ENCODE results near the gene EEF1AKMT3.

The EEF1AKMT3 gene

DNA sequence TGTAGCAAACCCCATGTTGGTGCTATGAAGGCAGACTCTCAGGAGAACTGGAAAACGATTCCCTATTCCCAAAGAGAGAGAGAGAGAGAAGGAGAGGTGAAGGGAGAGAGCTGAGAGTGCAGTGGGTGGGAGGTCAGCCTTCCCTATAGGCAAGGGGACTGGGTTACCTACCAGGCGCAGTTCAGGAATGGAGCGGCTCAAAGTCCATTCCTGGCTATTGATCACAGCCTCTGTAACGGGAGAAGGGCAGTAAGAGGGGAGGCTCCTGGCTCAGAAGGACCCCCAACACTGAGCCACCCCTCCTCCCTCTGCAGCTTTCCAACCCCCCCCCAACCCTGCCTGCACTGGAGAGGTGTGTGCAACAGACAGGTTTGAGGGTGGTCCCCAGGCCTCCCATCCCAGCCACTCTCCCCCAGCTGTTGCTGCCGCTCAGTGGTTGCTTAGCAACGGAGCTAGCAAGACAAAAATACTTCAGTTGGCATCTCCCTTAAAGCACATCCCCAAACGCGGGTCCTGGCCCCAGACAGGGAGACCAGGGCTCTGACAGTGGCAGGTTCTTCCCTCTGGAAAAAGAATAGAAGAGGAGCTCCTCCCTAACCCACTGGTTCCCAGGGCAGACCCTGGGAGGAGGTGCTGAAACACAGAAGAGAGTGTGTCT lies 37.1 kb upstream of the EEF1AKMT3 start:
- DNase-seq, result no peak

DNA sequence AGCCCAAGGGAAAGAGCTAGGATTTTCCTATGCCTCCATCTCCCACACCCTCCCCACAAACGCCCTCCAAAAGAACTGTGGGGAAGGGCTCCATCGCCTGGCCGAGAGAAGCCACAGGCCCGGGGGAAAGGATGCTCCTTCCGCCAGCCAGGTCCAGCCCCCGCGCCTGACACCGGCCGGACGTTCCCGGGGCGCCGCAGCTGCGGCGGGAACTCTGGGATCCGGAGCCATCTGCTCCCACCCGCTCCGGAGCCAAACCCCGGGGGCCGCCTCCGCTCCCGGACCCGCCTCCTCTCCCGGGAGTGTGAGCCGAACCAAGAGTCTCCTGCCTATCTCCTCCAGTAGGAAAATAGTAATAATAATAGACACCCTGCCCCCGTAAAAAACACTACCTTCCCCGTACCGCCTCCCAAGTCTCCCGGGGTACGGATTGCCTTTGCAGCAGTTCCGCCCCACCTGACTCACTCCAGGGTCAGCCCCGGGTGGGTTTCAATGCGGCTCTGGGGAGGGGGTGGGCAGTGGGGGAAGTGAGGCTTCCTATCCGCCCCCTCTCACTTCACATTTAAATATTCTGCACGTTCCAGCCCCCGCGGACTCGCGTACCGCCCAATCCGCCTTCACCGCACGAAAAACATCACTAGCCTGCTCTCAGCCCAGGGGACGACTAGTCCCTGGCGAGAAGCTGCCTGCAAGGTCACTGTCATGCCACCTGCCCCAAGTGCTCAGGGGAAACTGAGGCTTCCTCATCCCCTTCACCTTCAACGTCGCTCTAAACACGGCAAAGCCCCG lies 36.3 kb upstream of the EEF1AKMT3 start:
- DNase-seq, result no peak

DNA sequence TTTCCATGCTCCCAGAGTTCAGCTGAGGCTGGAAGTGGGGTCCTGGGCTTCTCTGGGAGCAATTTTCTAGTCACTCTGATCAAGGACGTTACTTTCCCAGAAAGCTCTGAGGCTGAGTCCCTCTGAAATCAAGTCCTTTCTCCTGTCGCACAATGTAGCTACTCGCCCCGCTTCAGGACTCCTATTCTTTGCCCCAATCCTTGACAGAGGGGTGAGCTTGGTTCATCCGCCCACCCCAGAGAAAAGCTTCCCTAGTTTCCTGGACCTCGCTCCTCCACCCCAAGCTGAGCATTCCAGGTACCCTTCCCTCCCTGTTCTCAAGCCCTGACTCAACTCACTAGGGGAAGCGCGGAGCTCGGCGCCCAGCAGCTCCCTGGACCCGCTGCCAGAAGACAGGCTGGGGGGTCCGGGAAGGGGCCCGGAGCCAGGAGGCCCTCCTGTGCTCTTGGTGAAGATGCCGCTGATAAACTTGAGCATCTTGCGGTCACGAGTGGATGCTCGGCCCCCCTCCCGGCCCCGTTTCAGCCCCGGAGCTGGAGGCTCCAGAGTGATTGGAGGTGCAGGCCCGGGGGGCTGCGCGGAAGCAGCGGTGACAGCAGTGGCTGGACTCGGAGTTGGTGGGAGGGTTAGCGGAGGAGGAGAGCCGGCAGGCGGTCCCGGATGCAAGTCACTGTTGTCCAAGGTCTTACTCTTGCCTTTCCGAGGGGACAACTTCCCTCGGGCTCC lies 35.5 kb upstream of the EEF1AKMT3 start:
- DNase-seq, result no peak

DNA sequence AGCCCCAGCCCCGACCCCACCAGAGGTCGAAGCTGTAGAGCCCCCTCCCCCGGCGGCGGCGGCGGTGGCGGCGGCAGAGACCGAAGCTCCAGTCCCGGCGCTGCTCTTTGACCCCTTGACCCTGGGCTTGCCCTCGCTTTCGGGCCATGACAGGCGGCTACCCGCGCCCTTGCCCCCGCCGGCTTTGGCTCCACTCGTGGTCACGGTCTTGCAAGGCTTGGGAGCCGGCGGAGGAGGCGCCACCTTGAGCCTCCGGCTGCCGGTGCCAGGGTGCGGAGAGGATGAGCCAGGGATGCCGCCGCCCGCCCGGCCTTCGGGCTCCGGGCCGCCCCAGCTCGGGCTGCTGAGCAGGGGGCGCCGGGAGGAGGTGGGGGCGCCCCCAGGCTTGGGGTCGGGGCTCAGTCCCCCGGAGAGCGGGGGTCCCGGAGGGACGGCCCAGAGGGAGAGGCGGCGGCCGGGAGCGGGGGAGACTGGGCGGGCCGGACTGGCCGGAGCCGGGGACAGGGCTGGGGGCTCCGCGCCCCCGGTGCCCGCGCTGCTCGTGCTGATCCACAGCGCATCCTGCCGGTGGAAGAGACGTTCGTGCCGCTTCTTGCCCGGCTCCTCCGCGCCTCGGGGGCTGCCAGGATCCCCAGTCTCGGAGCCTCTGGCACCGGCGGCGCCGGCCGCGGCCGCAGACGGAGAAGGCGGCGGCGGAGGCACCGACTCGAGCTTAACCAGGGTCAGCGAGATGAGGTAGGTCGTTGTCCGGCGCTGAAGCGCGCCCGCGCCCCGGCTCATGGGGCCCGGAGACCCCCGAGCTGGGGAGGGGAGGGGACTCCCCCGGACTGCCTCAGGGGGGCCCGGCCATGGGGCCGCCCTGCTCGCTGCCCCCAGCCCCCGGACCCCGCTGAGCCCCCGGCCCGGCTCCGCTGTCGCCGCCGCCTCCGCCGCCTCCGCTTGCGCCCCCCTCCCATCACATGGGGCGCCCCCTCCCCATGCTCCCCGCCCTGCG lies 34.6 kb upstream of the EEF1AKMT3 start:
- no peak for DNase-seq

DNA sequence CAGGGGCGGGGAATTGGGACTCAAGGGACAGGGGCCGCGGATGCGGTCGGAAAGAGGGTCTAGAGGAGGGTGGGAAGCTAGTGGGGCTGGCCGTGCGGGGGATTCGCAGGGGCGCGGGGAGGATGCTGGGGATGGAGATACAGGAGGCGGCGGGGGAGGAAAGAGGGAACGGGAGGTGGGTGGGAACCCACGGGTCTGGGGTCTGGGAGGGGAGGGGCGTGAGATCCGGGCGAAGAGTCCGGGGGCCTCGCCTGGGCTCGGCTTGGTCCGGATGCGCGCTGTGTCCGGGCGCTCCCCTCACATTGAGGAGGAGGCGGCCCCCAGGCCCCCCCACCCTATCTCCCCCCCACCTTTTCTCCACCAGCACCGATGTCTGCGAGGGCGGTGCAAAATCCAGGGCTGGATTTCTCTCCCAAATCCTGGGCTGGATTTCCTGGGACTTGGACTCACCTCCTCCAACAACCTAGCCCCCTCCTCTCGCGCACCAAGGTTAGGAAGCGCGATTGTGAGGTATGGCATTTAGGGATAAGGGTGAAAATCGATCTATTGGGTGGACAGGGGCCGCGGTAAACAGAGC lies 33.7 kb upstream of the EEF1AKMT3 start, which contains the start of gene AGAP2:
TSS of gene AGAP2 (minus strand) at position 82 of the 577 bp plus-strand sequence. CDS start 496 bp downstream, outside the sequence.
- no peak for DNase-seq

DNA sequence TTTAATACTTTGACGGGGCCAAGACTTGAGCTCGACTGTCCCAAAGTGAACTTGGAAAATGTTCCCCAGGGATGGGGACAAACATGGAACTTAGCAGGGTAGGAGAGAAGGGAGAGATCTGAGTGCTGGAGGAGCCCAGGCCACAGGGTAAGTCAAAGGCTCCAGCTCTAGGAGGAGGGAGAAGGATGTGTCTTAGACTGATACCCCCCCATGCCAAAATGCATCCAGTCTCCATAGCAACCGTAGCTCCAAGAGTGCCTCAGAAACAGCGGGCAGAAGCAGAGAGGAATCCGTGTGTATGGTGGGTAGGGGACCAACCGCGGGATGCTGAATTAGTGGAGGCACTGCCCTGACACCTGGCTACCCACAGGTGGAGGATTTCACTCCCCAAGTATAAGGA lies 33.0 kb upstream of the EEF1AKMT3 start:
- DNase-seq, result no peak

DNA sequence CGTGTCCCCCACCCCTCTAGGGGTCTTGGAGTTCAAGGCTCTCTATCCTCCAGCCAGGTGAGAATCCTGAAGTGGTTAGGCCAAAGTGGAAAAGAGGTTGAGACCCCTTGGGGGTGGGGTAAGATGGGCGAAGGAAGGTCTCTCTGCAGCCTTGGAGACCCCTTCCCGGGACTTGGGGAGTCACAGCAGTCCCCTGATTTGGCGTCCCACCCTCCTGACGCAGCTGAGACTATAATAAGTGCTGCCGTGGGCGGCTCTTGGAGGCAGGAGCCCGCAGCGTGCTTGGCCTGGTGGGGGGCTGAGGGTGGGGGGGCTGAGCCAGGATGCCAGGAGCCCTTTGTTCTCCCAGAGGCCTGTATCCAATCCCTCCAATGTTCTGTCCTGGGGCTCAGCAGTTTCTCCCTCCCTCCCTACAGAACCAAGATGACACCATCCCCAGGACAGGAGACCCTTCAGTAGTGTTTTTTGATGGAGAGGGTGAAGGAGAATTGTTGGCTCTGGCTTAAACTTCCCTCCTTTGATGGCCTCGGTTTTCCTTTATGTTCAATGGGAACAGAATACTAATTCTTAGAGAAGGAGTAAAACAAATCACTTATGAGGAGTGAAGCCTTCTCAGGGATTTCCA lies 32.4 kb upstream of the EEF1AKMT3 start:
- DNase-seq, result no peak

DNA sequence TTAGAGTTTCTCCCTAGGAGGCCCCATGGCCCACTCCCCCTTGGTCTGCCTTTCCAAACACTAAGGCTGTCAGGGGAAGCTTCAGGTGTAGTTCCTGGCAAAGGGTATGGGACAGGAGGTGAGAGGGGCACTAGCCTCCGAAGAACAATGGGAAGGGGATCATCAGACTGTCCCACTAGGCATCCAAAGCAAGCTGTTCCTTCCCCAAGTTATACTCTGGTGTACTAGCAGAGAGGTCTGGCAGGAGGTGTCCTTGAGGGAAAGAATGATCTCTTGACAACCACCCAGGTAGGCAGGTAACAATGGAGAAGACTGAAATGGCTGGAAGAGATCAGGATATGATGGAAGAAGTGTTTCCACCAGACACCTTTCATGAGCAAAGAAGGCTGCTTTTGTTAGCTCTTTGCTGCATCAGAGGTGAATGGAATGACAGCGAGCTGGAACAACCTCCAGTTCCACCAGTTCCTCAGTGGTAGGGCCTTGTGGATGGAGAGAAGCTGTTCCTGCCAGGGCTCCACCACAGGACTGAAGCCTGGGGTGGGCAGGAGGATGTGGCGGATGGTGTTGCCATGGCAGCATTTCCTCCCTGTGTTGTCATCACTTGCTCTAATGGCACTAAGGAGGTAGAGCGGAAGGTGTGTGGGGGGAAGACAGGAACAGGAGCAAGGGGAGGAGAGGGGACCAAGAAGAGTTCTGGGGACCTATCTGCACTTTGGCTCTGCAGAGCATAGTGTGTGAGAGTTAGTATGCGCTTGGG lies 31.6 kb upstream of the EEF1AKMT3 start:
- no peak for DNase-seq

DNA sequence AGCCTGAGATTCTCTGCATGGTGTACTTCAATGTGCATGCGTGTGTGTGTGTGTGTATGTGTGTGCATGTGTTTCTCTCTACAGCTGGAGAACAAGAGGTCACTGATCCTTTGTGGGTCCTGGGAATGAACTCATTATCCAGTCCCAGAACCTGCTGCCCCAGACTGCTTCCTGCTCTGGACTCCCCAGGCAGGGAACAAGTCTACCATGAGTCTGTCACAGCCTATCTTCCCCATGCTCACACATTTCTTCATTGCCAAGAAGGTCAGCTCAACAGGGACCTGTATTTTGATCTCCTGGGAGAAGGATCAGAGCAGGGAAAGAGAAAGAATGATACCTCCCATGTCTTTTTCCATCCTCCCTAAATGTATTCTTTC lies 31.0 kb upstream of the EEF1AKMT3 start:
- DNase-seq, result no peak

DNA sequence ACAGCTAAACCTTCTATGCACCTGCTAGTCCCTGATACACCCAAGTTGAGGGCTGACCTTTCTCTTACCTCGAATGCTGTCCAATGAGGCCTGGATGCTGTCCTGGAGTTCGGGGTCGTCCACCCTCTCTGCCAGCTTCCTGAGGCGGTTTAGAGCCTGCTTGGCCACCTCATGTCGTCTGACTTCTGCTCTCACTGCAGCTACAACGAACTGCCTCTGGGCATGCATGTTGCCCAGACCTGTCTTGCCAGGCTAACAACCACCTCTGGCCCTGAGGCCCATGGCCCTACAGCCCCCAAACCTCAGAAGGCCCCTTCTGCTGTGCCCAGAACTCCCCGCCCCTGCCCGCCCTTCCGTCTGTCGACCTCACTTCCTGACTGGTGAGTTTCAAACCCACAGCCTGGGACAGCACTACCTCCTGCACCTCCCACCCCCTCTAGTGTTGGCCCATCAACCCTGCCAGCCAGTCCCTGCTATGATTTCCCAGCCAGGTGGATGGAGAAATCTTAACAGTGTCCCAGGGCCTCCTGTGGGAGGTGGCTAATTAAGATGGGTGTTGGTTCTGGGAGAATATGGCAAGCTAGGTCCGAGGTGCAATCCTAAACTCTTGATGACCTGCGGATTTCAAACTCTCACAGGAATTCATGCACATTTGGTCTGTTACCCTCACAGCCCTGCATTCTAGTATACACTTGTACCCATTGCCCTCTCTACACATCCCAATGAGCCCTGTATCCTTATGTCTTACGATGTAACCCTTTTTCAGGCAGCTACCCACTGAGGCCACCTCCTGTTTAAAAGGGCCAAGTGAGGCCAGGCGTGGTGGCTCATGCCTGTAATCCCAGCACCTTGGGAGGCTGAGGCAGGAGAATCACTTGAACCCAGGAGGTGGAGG lies 30.3 kb upstream of the EEF1AKMT3 start:
- peak; percentile 40 to 55 for DNase-seq

DNA sequence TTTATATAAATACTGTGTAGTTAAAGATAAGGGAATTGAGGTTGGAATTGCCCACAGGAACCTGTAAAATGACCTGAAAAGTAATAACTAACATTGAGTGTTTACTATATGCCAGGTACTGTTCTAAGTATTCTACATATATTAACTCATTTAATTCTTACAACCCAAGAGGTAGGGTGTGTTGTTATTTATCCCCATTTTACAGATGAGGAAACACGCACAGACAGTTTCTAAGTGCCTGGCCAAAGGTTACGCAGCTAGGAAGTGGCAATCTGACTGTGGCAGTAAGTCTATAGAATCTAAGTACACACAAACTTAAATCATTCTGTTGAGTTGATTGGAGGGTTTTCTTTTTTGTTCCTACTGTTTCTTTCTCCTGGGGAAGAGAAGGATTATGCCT lies 28.6 kb upstream of the EEF1AKMT3 start:
- DNase-seq, result no peak

DNA sequence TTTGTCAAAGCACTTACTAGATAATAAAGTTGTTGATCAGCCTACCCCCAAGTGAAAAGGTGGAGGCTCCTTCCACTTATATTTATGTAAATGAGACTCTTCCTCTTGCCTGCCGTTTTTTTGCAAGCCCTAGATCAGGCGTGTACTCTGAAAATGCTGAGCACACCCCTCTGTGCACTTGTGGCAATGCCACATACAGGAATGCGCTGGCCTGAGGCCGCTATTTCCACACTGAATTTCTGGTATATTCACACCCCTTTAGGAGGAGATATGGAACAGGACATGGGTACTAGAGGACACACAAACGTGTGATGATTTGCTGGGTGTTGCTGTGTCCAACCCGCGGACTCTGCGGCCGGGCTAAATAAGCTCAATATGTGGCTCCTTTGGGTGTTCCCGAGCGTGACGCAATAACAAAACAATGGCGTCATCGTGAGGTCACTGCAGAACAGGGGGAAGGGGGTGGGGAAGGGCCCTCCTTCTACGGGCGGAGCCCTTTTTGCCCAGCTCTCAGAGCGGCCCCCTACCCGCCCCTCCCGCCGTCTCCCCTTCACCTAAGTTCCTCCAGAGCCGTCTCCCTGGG lies 28.1 kb upstream of the EEF1AKMT3 start:
- DNase-seq, result peak; percentile 78 to 96

DNA sequence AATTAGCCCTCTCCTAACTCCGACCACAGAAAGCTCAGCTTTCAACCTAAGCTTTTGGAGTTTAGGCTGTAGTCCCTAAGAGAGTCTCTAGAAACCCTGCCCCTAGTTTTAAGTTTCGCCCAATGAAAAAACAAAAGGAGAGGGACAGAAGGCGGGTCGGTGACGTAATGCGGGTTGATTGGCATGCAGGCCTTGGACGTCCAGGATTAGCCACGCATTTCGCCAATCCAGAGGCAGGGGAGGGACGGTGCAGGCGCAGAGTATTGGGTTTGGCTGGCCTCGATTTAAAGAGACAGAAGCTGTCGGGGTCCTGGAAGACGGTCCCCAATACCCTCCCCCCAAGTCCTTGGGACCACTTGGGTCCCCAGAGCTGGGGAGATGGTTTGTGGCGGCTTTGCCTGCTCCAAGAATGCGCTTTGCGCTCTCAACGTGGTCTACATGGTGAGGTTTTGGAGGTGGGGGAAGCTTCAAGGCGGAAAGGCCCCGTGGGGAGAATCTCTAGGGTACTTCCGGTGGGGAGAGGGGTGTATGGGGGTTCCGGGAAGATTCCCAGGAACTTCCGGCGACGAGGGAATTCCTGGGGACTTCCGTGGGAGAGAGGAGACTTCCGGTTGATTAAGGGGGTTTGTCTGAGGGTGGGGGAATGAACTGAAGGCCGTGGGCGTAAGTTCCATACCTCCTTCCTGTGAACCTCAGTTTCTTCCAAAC lies 27.5 kb upstream of the EEF1AKMT3 start, which contains the start of gene TSPAN31:
TSS of gene TSPAN31 (plus strand) at position 263 of the 708 bp plus-strand sequence. CDS start at position 379, 116 bp downstream.
- peak; percentile 98 for DNase-seq

DNA sequence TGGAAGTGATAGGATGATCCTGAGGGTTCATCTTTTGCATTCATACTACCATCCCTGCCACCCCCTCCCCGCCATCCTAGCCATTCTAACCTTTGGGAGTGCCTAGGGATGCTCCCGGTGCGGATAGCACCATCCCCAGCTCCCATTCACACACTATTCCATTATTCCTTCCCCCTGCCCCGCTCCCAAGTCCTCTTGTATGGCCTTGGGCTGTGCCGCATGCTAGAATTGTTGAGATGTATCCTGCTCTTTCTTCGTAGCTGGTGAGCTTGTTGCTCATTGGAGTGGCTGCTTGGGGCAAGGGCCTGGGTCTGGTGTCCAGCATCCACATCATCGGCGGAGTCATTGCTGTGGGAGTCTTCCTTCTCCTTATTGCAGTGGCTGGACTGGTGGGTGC lies 26.9 kb upstream of the EEF1AKMT3 start:
- DNase-seq, result peak in 1 of 2 donors; percentile 57

DNA sequence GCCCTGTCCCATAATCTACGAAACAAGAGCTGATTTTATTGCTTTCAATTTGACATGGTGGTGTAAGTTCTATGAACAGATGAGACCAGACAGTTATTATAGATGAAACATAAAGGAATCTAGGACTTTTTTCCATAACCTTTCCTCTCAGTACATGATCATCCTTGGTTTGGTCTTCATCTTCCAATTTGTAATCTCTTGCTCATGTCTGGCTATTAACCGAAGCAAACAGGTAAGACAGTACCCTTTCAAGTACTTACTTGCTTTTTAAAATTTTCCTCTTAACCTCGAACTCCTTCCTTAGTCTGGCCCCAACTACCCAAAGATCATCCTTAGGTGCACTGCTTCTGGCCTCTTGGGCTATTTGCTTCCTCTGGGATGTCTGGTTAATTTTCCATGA lies 26.4 kb upstream of the EEF1AKMT3 start:
- DNase-seq, result no peak

DNA sequence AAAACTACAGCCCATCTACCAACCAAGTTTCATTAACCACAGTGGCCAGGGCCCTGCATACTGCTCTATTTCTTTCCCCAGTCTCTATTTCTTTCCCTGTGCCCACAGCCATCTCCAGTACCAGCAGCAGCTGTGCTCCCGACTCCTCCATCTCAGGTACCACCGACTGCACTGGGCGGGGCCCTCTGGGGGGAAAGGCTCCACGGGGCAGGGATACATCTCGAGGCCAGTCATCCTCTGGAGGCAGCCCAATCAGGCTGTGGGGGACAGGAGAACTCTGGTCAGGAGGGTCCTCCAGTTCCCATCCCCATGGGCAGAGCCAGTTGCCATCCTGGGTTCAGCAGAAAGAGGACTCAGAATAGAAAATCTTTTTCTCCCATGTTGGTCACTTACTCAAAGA lies 23.4 kb upstream of the EEF1AKMT3 start:
- DNase-seq, result no peak

DNA sequence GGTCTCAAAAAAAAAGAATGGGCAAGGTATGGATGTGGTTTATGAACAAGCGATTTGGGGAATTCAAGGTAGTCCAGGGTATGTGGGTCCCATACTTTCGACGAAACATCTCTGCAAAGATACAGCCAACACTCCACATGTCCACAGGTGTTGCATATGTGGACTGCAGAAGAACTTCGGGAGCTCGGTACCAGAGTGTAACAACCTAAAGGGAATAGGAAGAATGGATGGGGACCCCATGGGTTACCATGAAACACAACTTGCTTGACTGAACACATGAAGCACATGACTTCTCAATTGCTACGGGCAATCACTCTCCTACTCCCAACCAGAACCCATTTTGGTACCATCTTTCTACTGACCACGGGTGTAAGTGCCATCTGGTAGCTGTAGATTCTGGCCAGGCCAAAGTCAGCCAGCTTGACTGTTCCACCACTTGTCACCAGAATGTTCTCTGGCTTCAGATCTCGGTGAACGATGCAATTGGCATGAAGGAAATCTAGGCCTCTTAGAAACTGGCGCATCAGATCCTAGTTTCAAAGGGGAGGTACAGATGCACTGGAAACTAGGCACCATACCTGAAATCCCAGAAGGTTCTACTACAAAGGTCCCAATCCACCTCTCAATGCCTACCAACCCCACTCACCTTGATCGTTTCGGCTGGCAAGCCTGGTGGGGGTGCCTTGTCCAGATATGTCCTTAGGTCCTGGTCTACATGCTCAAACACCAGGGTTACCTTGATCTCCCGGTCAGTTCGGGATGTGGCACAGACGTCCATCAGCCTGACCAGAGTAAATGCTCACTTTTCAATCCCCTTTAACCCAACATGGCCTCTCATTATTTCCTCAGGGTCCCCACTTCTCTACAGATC lies 21.6 kb upstream of the EEF1AKMT3 start:
- no peak for DNase-seq

DNA sequence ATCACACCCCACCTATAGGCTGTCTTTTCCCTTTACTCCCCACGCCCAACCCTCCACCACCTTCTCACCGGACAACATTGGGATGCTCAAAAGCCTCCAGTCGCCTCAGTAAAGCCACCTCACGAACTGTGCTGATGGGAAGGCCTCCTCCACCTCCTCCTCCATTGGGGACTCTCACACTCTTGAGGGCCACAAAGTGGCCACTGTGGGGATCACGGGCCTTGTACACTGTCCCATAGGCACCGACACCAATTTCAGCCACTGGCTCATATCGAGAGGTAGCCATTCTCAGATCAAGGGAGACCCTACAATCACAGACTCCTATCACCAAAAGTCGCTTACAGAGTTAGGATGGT lies 21.0 kb upstream of the EEF1AKMT3 start:
- DNase-seq, result no peak
